IMR-90 (cell line): Measurements from ENCODE around the gene BLMH. TPM values are rescaled to one million over a fixed set of nuclear protein-coding genes. Genes with fewer than 3 reads are reported as not detected.

Experiments used
- ATAC-seq: fragments of 200-7000 bp; cut with Tn5 transposase; 2 replicates; pipeline ENCODE4 v1.9.1; 2020; ENCODE audit warnings: low read depth, mild to moderate bottlenecking, moderate library complexity
- BruUV-seq: library from RNA; stranded (reverse); fragments of 400-500 nt; replicated peaks from 2 replicates; lab custom pipeline; 2021; lab: Mats Ljungman, UMichigan
- CTCF ChIA-PET: fragments of 300-600 bp; formaldehyde crosslinking; extraction: SDS; loops from one replicate; lab custom pipeline; 2021; ENCODE audit warnings: antibody characterized with exemption; lab: Yijun Ruan, JAX
- POLR2A ChIA-PET: fragments of 300-600 bp; sonication (Branson Sonifier 250); formaldehyde crosslinking; loops from one replicate; lab custom pipeline; 2022; ENCODE audit warnings: antibody characterized with exemption; ENCODE audit not compliant: unreplicated experiment; lab: Charles Lee
- DNase-seq: peaks from one replicate; pipeline ENCODE4 v3.0.0; 2013
- H2AFZ ChIP-seq: replicated peaks from 2 replicates; pipeline ENCODE3; 2013; ENCODE audit warnings: low read length, mild to moderate bottlenecking; ENCODE audit not compliant: poor library complexity
- H2AK5ac ChIP-seq: 2 replicates; pipeline ENCODE4 v1.6.1; 2013; ENCODE audit warnings: low read depth, low read length, inconsistent platforms
- H2AK9ac ChIP-seq: replicated peaks from 2 replicates; pipeline ENCODE3; 2013; ENCODE audit warnings: mild to moderate bottlenecking, low read depth, low read length, moderate library complexity; ENCODE audit not compliant: poor library complexity
- H2BK120ac ChIP-seq: 2 replicates; pipeline ENCODE4 v1.6.1; 2013; ENCODE audit warnings: low read depth, low read length, inconsistent platforms
- H2BK15ac ChIP-seq: 3 replicates; pipeline ENCODE4 v1.6.1; 2013; ENCODE audit warnings: low read depth, low read length, inconsistent platforms
- H2BK20ac ChIP-seq: 2 replicates; pipeline ENCODE4 v1.6.1; 2013; ENCODE audit warnings: low read depth, mild to moderate bottlenecking, inconsistent platforms, low read length, moderate library complexity
- H2BK5ac ChIP-seq: 2 replicates; pipeline ENCODE4 v1.6.1; 2013; ENCODE audit warnings: mild to moderate bottlenecking, low read depth, low read length, inconsistent platforms; ENCODE audit not compliant: poor library complexity, severe bottlenecking
- H3K14ac ChIP-seq: replicated peaks from 2 replicates; pipeline ENCODE4 v1.6.1; 2013; ENCODE audit warnings: low read depth, low read length, inconsistent platforms
- H3K18ac ChIP-seq: 2 replicates; pipeline ENCODE4 v1.6.1; 2013; ENCODE audit warnings: low read depth, low read length, control low read depth
- H3K23ac ChIP-seq: 2 replicates; pipeline ENCODE4 v1.6.1; 2013; ENCODE audit warnings: low read depth, low read length, inconsistent platforms
- H3K27ac ChIP-seq: 2 replicates; pipeline ENCODE4 v1.5.1; 2013; ENCODE audit warnings: mild to moderate bottlenecking, control low read depth, low read length; ENCODE audit not compliant: insufficient read depth
- H3K27me3 ChIP-seq: 2 replicates; pipeline ENCODE4 v1.6.1; 2013; ENCODE audit warnings: low read length; ENCODE audit not compliant: control insufficient read depth, insufficient read depth
- H3K36me3 ChIP-seq: 2 replicates; pipeline ENCODE4 v1.6.1; 2013; ENCODE audit warnings: low read length, mixed read lengths; ENCODE audit not compliant: control insufficient read depth, insufficient read depth
- H3K4ac ChIP-seq: 2 replicates; pipeline ENCODE4 v1.6.1; 2013; ENCODE audit warnings: low read depth, low read length, inconsistent platforms
- H3K4me1 ChIP-seq: 2 replicates; pipeline ENCODE4 v1.6.1; 2013; ENCODE audit warnings: low read length, mixed read lengths; ENCODE audit not compliant: control insufficient read depth, insufficient read depth
- H3K4me2 ChIP-seq: 2 replicates; pipeline ENCODE4 v1.6.1; 2013; ENCODE audit warnings: low read depth, mild to moderate bottlenecking, control low read depth, low read length, moderate library complexity
- H3K4me3 ChIP-seq: 2 replicates; pipeline ENCODE4 v1.5.1; 2013; ENCODE audit warnings: low read depth, mild to moderate bottlenecking, control low read depth, low read length, moderate library complexity; ENCODE audit not compliant: insufficient read depth
- H3K56ac ChIP-seq: 2 replicates; pipeline ENCODE4 v1.6.1; 2013; ENCODE audit warnings: low read length, inconsistent platforms; ENCODE audit not compliant: insufficient read depth; ENCODE audit errors: extremely low read depth
- H3K79me1 ChIP-seq, 2 experiments: 2 replicates each; pipeline ENCODE4 v1.6.1; 2013; ENCODE audit warnings: low read length in 2 of 2, inconsistent platforms in 1 of 2, low read depth in 1 of 2
- H3K9ac ChIP-seq: 2 replicates; pipeline ENCODE4 v1.6.1; 2013; ENCODE audit warnings: low read depth, low read length, control low read depth
- H3K9me1 ChIP-seq: 2 replicates; pipeline ENCODE4 v1.6.1; 2013; ENCODE audit warnings: low read length, inconsistent platforms; ENCODE audit not compliant: insufficient read depth
- H3K9me3 ChIP-seq: 2 replicates; pipeline ENCODE4 v1.6.1; 2013; ENCODE audit warnings: low read length; ENCODE audit not compliant: control insufficient read depth, insufficient read depth
- H4K20me1 ChIP-seq: 2 replicates; pipeline ENCODE4 v1.6.1; 2013; ENCODE audit warnings: low read length, inconsistent platforms; ENCODE audit not compliant: insufficient read depth
- H4K5ac ChIP-seq: 2 replicates; pipeline ENCODE4 v1.6.1; 2013; ENCODE audit warnings: mild to moderate bottlenecking, low read depth, low read length, control low read depth
- H4K8ac ChIP-seq, 2 experiments: 2 replicates each; pipeline ENCODE4 v1.6.1; 2013; ENCODE audit warnings: low read depth in 2 of 2, low read length in 2 of 2, control low read depth in 1 of 2, inconsistent platforms in 1 of 2
- H4K91ac ChIP-seq: 2 replicates; pipeline ENCODE4 v1.6.1; 2013; ENCODE audit warnings: low read depth, low read length, inconsistent platforms; ENCODE audit not compliant: insufficient read depth
- CEBPB ChIP-seq: IDR thresholded peaks from 2 replicates; pipeline ENCODE4 v1.6.1; 2012; ENCODE audit warnings: low read depth, low read length, improper control_type of control experiment
- CHD1 ChIP-seq: IDR thresholded peaks from 2 replicates; pipeline ENCODE4 v1.6.1; 2012; ENCODE audit warnings: low read depth, low read length, improper control_type of control experiment
- CTCF ChIP-seq: conservative IDR thresholded peaks from 2 replicates; pipeline ENCODE4 v1.5.1; 2012; ENCODE audit warnings: mild to moderate bottlenecking, low read depth, low read length, improper control_type of control experiment
- ELK1 ChIP-seq: fragments of 150-350 bp; IDR thresholded peaks from 2 replicates; pipeline ENCODE4 v1.6.1; 2016; ENCODE audit warnings: low read depth, mild to moderate bottlenecking, low read length, moderate library complexity, borderline replicate concordance
- FOS ChIP-seq: fragments of 150-350 bp; IDR thresholded peaks from 2 replicates; pipeline ENCODE4 v1.6.1; 2016; ENCODE audit warnings: low read depth, low read length
- MAFK ChIP-seq: IDR thresholded peaks from 2 replicates; pipeline ENCODE4 v1.6.1; 2012; ENCODE audit warnings: low read depth, low read length, improper control_type of control experiment
- MAZ ChIP-seq: IDR thresholded peaks from 2 replicates; pipeline ENCODE4 v1.6.1; 2012; ENCODE audit warnings: low read depth, mild to moderate bottlenecking, low read length, improper control_type of control experiment, moderate library complexity, borderline replicate concordance
- NFE2L2 ChIP-seq: fragments of 150-350 bp; IDR thresholded peaks from 2 replicates; pipeline ENCODE4 v1.6.1; 2016; ENCODE audit warnings: low read depth, mild to moderate bottlenecking, low read length
- POLR2A ChIP-seq: IDR thresholded peaks from 2 replicates; pipeline ENCODE4 v1.6.1; 2012; ENCODE audit warnings: mild to moderate bottlenecking, low read depth, low read length
- RAD21 ChIP-seq: IDR thresholded peaks from 2 replicates; pipeline ENCODE4 v1.6.1; 2012; ENCODE audit warnings: low read length, improper control_type of control experiment
- RCOR1 ChIP-seq: IDR thresholded peaks from 2 replicates; pipeline ENCODE4 v1.6.1; 2012; ENCODE audit warnings: mild to moderate bottlenecking, low read length, improper control_type of control experiment; ENCODE audit not compliant: insufficient replicate concordance
- SMC3 ChIP-seq: fragments of 150-350 bp; IDR thresholded peaks from 2 replicates; pipeline ENCODE4 v1.6.1; 2016; ENCODE audit warnings: low read depth, mild to moderate bottlenecking, antibody characterized with exemption, low read length, moderate library complexity
- WGBS, 2 experiments: methylation state at CpG; one replicate each; pipeline versions ENCODE4 v1.1.5 to v1.1.7; 2013; ENCODE audit warnings: missing lambda C conversion rate in 2 of 2; ENCODE audit not compliant: insufficient read length in 1 of 2; ENCODE audit errors: extremely low coverage in 2 of 2; 5-methylcytosine and 5-hydroxymethylcytosine counted together
- dilution Hi-C: fragments of 300-500 bp; cut with HindIII; formaldehyde crosslinking; loops from one replicate; pipeline ENCODE4 v1.14.3; 2018; ENCODE audit warnings: low sequenced_read_pairs; ENCODE audit not compliant: unreplicated experiment
- in situ Hi-C: fragments of 300-500 bp; cut with MboI; formaldehyde crosslinking; loops from 3 replicates; pipeline ENCODE4 v1.14.3; 2019; ENCODE audit warnings: low sequenced_read_pairs, inconsistent platforms, mixed read lengths
- intact Hi-C: fragments of 100-400 bp; cut with micrococcal nuclease; formaldehyde crosslinking; loops from 2 replicates; pipeline ENCODE4 v1.10.0; 2022
- polyA plus RNA-seq, 3 experiments: library from polyadenylated mRNA; depleted of rRNA; stranded (reverse); fragments of >200 nt; gene quantifications; 2 replicates each; pipeline ENCODE4 v1.2.3, GENCODE V29; 2012; ENCODE audit warnings: low replicate concordance in 1 of 3
- total RNA-seq: library from RNA; depleted of rRNA; stranded (reverse); fragments of >200 nt; gene quantifications from 2 replicates; pipeline ENCODE4 v1.2.3, GENCODE V29; 2012

The BLMH gene
- total and polyA plus RNA-seq, 2 of the 4 experiments (the other 2 are of a cell fraction), result 17.3 to 20.8 TPM

DNA sequence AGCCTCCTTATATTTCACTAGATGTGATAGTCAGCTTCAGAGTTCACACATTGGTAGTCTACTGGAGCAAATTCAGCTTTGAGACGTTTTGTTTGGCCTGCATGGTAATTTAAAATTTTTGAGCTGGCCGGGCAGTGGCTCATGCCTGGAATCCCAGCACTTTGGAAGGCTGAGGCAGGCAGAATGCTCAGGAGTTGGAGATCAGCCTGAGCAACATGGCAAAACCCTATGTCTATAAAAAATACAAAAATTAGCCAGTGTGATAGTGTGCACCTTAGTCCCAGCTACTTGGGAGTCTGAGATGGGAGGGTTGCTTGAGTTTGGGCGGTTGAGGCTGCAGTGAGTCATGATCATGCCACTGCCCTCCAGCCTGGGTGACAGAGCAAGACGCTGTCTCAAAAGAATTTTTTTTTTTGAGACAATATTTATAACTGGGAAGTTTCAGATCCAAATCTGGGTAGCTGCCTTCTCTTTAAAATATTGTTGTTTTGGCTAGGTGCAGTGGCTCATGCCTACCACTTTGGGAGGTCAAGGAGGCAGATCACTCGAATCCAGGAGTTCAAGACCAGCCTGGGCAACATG lies 4.8 kb upstream of the BLMH start:
- Histone ChIP-seq H3K27me3 (peaks cover 4% of the 10 kb centered on the region; the same call in 1 of the 2 replicates), H3K36me3 (no peaks in the 10 kb centered on the region), H4K91ac (no peak overlapping the region), H3K9me1 (no peaks in the 10 kb centered on the region), H4K5ac (no peak overlapping the region), H3K4me3 (no peak overlapping the region), H2AFZ (no peak overlapping the region), H3K23ac (no peak overlapping the region), H4K20me1 (no peaks in the 10 kb centered on the region), H2BK5ac (no peak overlapping the region), H3K18ac (no peak overlapping the region), H2BK120ac (no peak overlapping the region), H4K8ac (no peak overlapping the region), H3K9me3 (peaks cover 2% of the 10 kb centered on the region; the same call in 1 of the 2 replicates), H3K4me2 (no peak overlapping the region), H3K4me1 (no peaks in the 10 kb centered on the region), H3K56ac (no peak overlapping the region), H3K4ac (no peak overlapping the region), H3K27ac (no peak overlapping the region), H3K9ac (no peak overlapping the region), H3K79me1 (no peaks in the 10 kb centered on the region; a peak in 1 of 4 replicates), H2BK20ac (no peak overlapping the region), H2BK15ac (no peak overlapping the region), H3K14ac (no peak overlapping the region), H2AK9ac (no peak overlapping the region), H2AK5ac (no peak overlapping the region)
- BruUV-seq, result no TSS peak
- POLR2A ChIA-PET, result no interaction called here
- in situ Hi-C loops (no loop called here), dilution Hi-C loops (no loop called here), intact Hi-C loops (loop anchor here (5.0 kb wide), 1 partner anchor 36 kb away; the partner anchor contains the start of gene TMIGD1)
- TF ChIP-seq POLR2A, result no peak
- TF ChIP-seq MAFK, result no peak
- no peak for TF ChIP-seq SMC3
- TF ChIP-seq NFE2L2, result no peak
- TF ChIP-seq CHD1, result no peak
- TF ChIP-seq RAD21, result no peak
- no peak for TF ChIP-seq CEBPB
- no peak for TF ChIP-seq FOS
- no peak for TF ChIP-seq ELK1
- no peak for TF ChIP-seq RCOR1
- no peak for TF ChIP-seq MAZ
- TF ChIP-seq CTCF, result no peak
- CTCF ChIA-PET, result no interaction called here
- ATAC-seq (no peak), DNase-seq (no peak)
- WGBS, 2 experiments, result no CpG with 5 or more reads among the region's 5 CpGs
